IMR-90 (cell line): ENCODE results near the gene TNK2.
"Not testable (repeated sequence)": the region's sequence is repeated elsewhere in the genome, so short reads cannot be mapped to it uniquely, and the experiment has no call there.

Source experiments
- CTCF ChIP-seq: conservative IDR thresholded peaks from 2 replicates; pipeline ENCODE4 v1.5.1; 2012; ENCODE audit warnings: mild to moderate bottlenecking, low read depth, low read length, improper control_type of control experiment
- MXI1 ChIP-seq: IDR thresholded peaks from 2 replicates; pipeline ENCODE4 v1.6.1; 2012; ENCODE audit warnings: low read depth, mild to moderate bottlenecking, low read length, moderate library complexity, borderline replicate concordance
- RCOR1 ChIP-seq: IDR thresholded peaks from 2 replicates; pipeline ENCODE4 v1.6.1; 2012; ENCODE audit warnings: mild to moderate bottlenecking, low read length, improper control_type of control experiment; ENCODE audit not compliant: insufficient replicate concordance
- SMC3 ChIP-seq: fragments of 150-350 bp; IDR thresholded peaks from 2 replicates; pipeline ENCODE4 v1.6.1; 2016; ENCODE audit warnings: low read depth, mild to moderate bottlenecking, antibody characterized with exemption, low read length, moderate library complexity

DNA sequence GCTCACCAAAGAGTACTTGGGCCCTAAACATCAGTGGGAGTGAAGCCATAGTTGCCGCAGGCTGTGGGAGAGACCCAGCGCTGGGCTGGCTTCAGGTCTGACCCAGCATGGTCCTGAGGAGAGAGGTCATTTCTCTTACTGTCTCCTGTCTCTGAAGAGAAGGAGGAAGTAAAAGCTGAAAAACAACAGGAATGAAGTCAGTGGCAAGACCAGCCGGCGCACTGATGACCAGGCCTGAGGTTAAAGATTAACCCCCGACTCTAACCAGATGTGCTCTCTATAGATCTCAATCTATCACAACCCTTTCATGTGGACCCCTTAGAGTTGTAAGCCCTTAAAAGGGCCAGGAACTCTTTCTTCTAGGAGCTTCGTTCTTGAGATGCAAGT is 24.7 kb upstream of the TNK2 start:
- not testable (repeated sequence) for TF ChIP-seq CTCF, MXI1, SMC3, RCOR1
